Fibroblast of the aortic adventitia (primary cell): ENCODE results near the gene GATAD1. TPM values are rescaled to one million over a fixed set of nuclear protein-coding genes. Genes with fewer than 3 reads are reported as not detected.

ENCODE experiments used
- DNase-seq: peaks from one replicate; pipeline ENCODE4 v3.0.0-alpha.2; 2010; ENCODE audit warnings: low read depth
- H3K4me3 ChIP-seq: 2 replicates; pipeline ENCODE4 v1.5.1; 2011; ENCODE audit warnings: low read depth, mild to moderate bottlenecking, control low read depth, low read length, moderate library complexity
- CTCF ChIP-seq: IDR thresholded peaks from 2 replicates; pipeline ENCODE4 v1.5.1; 2011; ENCODE audit warnings: mild to moderate bottlenecking, low read length, control low read depth, inconsistent platforms; ENCODE audit not compliant: insufficient read depth
- total RNA-seq: library from RNA; depleted of rRNA; stranded (reverse); fragments of >200 nt; gene quantifications from 2 replicates; pipeline ENCODE4 v1.2.3, GENCODE V29; 2012; ENCODE audit warnings: low replicate concordance

The GATAD1 gene
- total RNA-seq, 1 donor, result 25.7 TPM

- TF ChIP-seq CTCF, result no peak
These were observed 9.0 kb downstream of the GATAD1 start for GRCh38 chr7:92456236-92456635.

GRCh38 chr7:92460109-92460508, 12.8 kb downstream of the GATAD1 start:
- no peak for TF ChIP-seq CTCF
- DNase-seq, result no peak
- no peak overlapping the region for H3K4me3 ChIP-seq

More at GRCh38 chr7:92456236-92456635, 9.0 kb downstream of the GATAD1 start:
- DNase-seq, result peak; percentile 6
- H3K4me3 ChIP-seq, result no peak overlapping the region

- no peak for TF ChIP-seq CTCF
- no peak overlapping the region for H3K4me3 ChIP-seq
- no peak for DNase-seq
These were observed 13.2 kb downstream of the GATAD1 start for GRCh38 chr7:92460510-92460909.

- H3K4me3 ChIP-seq, result no peak overlapping the region
- DNase-seq, result peak; percentile 63
- TF ChIP-seq CTCF, result peak; percentile 86
These were observed 14.0 kb downstream of the GATAD1 start for GRCh38 chr7:92461027-92462003.

- no peak for DNase-seq
- H3K4me3 ChIP-seq, result no peak overlapping the region
- TF ChIP-seq CTCF, result no peak
These were observed 15.3 kb downstream of the GATAD1 start for GRCh38 chr7:92462560-92462959.

- TF ChIP-seq CTCF, result no peak
- no peak overlapping the region for H3K4me3 ChIP-seq
- DNase-seq, result no peak
These were observed 17.2 kb downstream of the GATAD1 start for GRCh38 chr7:92464515-92464914.
